H1 (cell line): ENCODE data around the gene NDUFAF7. TPM values are rescaled to one million over a fixed set of nuclear protein-coding genes. Genes with fewer than 3 reads are reported as not detected.

Experiments
- CTCF ChIA-PET: fragments of 300-600 bp; sonication (Branson Sonifier 250); formaldehyde crosslinking; loops from one replicate; lab custom pipeline; 2021; ENCODE audit not compliant: partially characterized antibody; lab: Charles Lee
- POLR2A ChIA-PET: fragments of 300-600 bp; sonication (Branson Sonifier 250); formaldehyde crosslinking; loops from one replicate; lab custom pipeline; 2021; ENCODE audit warnings: inconsistent platforms; ENCODE audit not compliant: partially characterized antibody; lab: Charles Lee
- DNase-seq, 2 experiments: peaks; one replicate each; pipeline versions ENCODE4 v3.0.0 to v3.0.0-alpha.2; 2010 to 2022; ENCODE audit warnings: low spot score in 2 of 2, low read depth in 1 of 2, mixed read lengths in 1 of 2
- FAIRE-seq: peaks from 2 replicates; lab custom pipeline; 2011; peaks lifted over from hg19 to GRCh38; lab: Jason Lieb, UNC
- H2AFZ ChIP-seq: 2 replicates; pipeline ENCODE4 v1.8.1; 2012; ENCODE audit warnings: low read length, inconsistent platforms
- H2AK5ac ChIP-seq: 2 replicates; pipeline ENCODE4 v1.6.1; 2013; ENCODE audit warnings: low read depth, low read length
- H2BK120ac ChIP-seq: replicated peaks from 2 replicates; pipeline ENCODE3; 2013; ENCODE audit warnings: low read depth, low read length, inconsistent platforms
- H2BK12ac ChIP-seq: 2 replicates; pipeline ENCODE4 v1.6.1; 2013; ENCODE audit warnings: low read depth, low read length
- H2BK15ac ChIP-seq: 2 replicates; pipeline ENCODE4 v1.6.1; 2013; ENCODE audit warnings: low read length
- H2BK20ac ChIP-seq: 2 replicates; pipeline ENCODE4 v1.6.1; 2013; ENCODE audit warnings: low read length
- H2BK5ac ChIP-seq: 2 replicates; pipeline ENCODE4 v1.6.1; 2013; ENCODE audit warnings: low read depth, low read length
- H3K14ac ChIP-seq: 2 replicates; pipeline ENCODE4 v1.6.1; 2013; ENCODE audit warnings: inconsistent platforms; ENCODE audit not compliant: insufficient read length
- H3K18ac ChIP-seq: 2 replicates; pipeline ENCODE4 v1.6.1; 2013; ENCODE audit warnings: low read length; ENCODE audit errors: extremely low read depth
- H3K23ac ChIP-seq: 2 replicates; pipeline ENCODE4 v1.6.1; 2013; ENCODE audit warnings: inconsistent platforms; ENCODE audit not compliant: insufficient read length
- H3K23me2 ChIP-seq: 2 replicates; pipeline ENCODE4 v1.6.1; 2013; ENCODE audit warnings: low read depth, low read length
- H3K27ac ChIP-seq: 2 replicates; pipeline ENCODE4 v1.6.1; 2011; ENCODE audit warnings: low read depth, low read length, inconsistent platforms
- H3K27me3 ChIP-seq, 4 experiments: replicated peaks in 1 of 4; 1 replicate in 1 of 4; 2 replicates in 3 of 4; pipeline versions ENCODE4 v1.6.1 to v1.8.1; 2011 to 2013; ENCODE audit warnings: low read length in 3 of 4, mild to moderate bottlenecking in 3 of 4, inconsistent platforms in 2 of 4, mixed read lengths in 2 of 4, moderate library complexity in 1 of 4; ENCODE audit not compliant: control insufficient read depth in 3 of 4, insufficient read depth in 3 of 4; ENCODE audit errors: extremely low read depth in 1 of 4
- H3K36me3 ChIP-seq, 4 experiments: 2 replicates each; pipeline versions ENCODE4 v1.6.1 to v1.8.1; 2011 to 2013; ENCODE audit warnings: mild to moderate bottlenecking in 4 of 4, low read length in 3 of 4, moderate library complexity in 2 of 4, control low read depth in 1 of 4, inconsistent platforms in 1 of 4; ENCODE audit not compliant: insufficient read depth in 4 of 4, control insufficient read depth in 2 of 4
- H3K4ac ChIP-seq: replicated peaks from 2 replicates; pipeline ENCODE3; 2013; ENCODE audit warnings: low read length, low read depth, mixed read lengths, inconsistent platforms; ENCODE audit not compliant: insufficient read length
- H3K4me1 ChIP-seq, 4 experiments: replicated peaks in 1 of 4; 1 replicate in 1 of 4; 2 replicates in 3 of 4; pipeline versions ENCODE4 v1.6.1 to v1.8.1; 2011 to 2013; ENCODE audit warnings: low read length in 3 of 4, inconsistent platforms in 2 of 4, mixed read lengths in 1 of 4; ENCODE audit not compliant: insufficient read depth in 4 of 4, control insufficient read depth in 3 of 4
- H3K4me2 ChIP-seq, 2 experiments: 2 replicates each; pipeline versions ENCODE4 v1.6.1 to v1.8.1; 2011 to 2013; ENCODE audit warnings: low read depth in 2 of 2, low read length in 2 of 2, control low read depth in 1 of 2, inconsistent platforms in 1 of 2, mild to moderate bottlenecking in 1 of 2; ENCODE audit not compliant: insufficient read depth in 1 of 2
- H3K4me3 ChIP-seq, 4 experiments: fragments of 200-600, 300-600 bp in 1 of 4; sonication (generic), shearing (Covaris generic), sonication (Bioruptor Twin) in 1 of 4; 2 replicates each; pipeline versions ENCODE4 v1.5.1 to v1.8.1; 2011 to 2016; ENCODE audit warnings: low read length in 4 of 4, low read depth in 3 of 4, control low read depth in 2 of 4, inconsistent platforms in 2 of 4, mild to moderate bottlenecking in 2 of 4, mixed read lengths in 1 of 4, moderate library complexity in 1 of 4; ENCODE audit not compliant: insufficient read depth in 2 of 4; ENCODE audit errors: extremely low read depth in 1 of 4
- H3K56ac ChIP-seq: replicated peaks from 2 replicates; pipeline ENCODE3; 2013; ENCODE audit warnings: low read depth, mild to moderate bottlenecking, mixed read lengths, low read length, inconsistent platforms; ENCODE audit not compliant: insufficient read length
- H3K79me1 ChIP-seq: 2 replicates; pipeline ENCODE4 v1.6.1; 2013; ENCODE audit warnings: low read depth, low read length, control low read depth
- H3K79me2 ChIP-seq, 2 experiments: 2 replicates each; pipeline versions ENCODE4 v1.6.1 to v1.8.1; 2012 to 2013; ENCODE audit warnings: low read length in 2 of 2, mild to moderate bottlenecking in 2 of 2, inconsistent platforms in 1 of 2; ENCODE audit not compliant: insufficient read depth in 2 of 2, control insufficient read depth in 1 of 2
- H3K9ac ChIP-seq, 4 experiments: replicated peaks in 1 of 4; 1 replicate in 1 of 4; 2 replicates in 3 of 4; pipeline versions ENCODE4 v1.6.1 to v1.8.1; 2011 to 2013; ENCODE audit warnings: low read depth in 3 of 4, low read length in 3 of 4, control low read depth in 2 of 4, mild to moderate bottlenecking in 2 of 4, moderate library complexity in 2 of 4, inconsistent platforms in 1 of 4; ENCODE audit errors: extremely low read depth in 1 of 4
- H3K9me3 ChIP-seq, 2 experiments: 2 replicates each; pipeline versions ENCODE4 v1.6.1 to v1.8.1; 2012 to 2013; ENCODE audit warnings: mild to moderate bottlenecking in 2 of 2, moderate library complexity in 2 of 2, control low read depth in 1 of 2, inconsistent platforms in 1 of 2, low read depth in 1 of 2, low read length in 1 of 2, mixed read lengths in 1 of 2; ENCODE audit not compliant: insufficient read depth in 2 of 2
- H4K20me1 ChIP-seq, 2 experiments: replicated peaks in 1 of 2; 2 replicates each; pipeline versions ENCODE3 to v1.8.1; 2011 to 2013; ENCODE audit warnings: inconsistent platforms in 2 of 2, low read length in 2 of 2, mild to moderate bottlenecking in 1 of 2; ENCODE audit not compliant: insufficient read depth in 2 of 2, control insufficient read depth in 1 of 2
- H4K5ac ChIP-seq: 2 replicates; pipeline ENCODE4 v1.6.1; 2013; ENCODE audit warnings: low read length, low read depth, mixed read lengths, inconsistent platforms; ENCODE audit not compliant: insufficient read length
- H4K8ac ChIP-seq: 2 replicates; pipeline ENCODE4 v1.8.0; 2013; ENCODE audit warnings: mild to moderate bottlenecking, moderate library complexity, low read length, inconsistent platforms; ENCODE audit not compliant: insufficient read depth; ENCODE audit errors: extremely low read depth
- H4K91ac ChIP-seq: replicated peaks from 2 replicates; pipeline ENCODE3; 2013; ENCODE audit warnings: low read length, mixed read lengths, inconsistent platforms; ENCODE audit not compliant: insufficient read length
- BACH1 ChIP-seq: IDR thresholded peaks from 2 replicates; pipeline ENCODE4 v1.6.1; 2012; ENCODE audit warnings: low read length, improper control_type of control experiment
- CREB1 ChIP-seq: IDR thresholded peaks from 2 replicates; pipeline ENCODE4 v1.6.1; 2012; ENCODE audit warnings: inconsistent platforms
- MAFK ChIP-seq: IDR thresholded peaks from 2 replicates; pipeline ENCODE4 v1.6.1; 2012; ENCODE audit warnings: low read depth, mild to moderate bottlenecking, improper control_type of control experiment, low read length
- WGBS, 2 experiments: shearing (Covaris generic) in 1 of 2; methylation state at CpG; one replicate each; pipeline versions ENCODE4 v1.1.6 to v1.1.7; 2013 to 2015; ENCODE audit warnings: low lambda C conversion rate in 2 of 2, mixed read lengths in 2 of 2, inconsistent platforms in 1 of 2, low coverage in 1 of 2, missing lambda C conversion rate in 1 of 2; ENCODE audit not compliant: insufficient replicate concordance in 2 of 2, insufficient coverage in 1 of 2, insufficient read length in 1 of 2; ENCODE audit errors: extremely low coverage in 1 of 2, missing lambda C conversion rate in 1 of 2; 5-methylcytosine and 5-hydroxymethylcytosine counted together
- polyA plus RNA-seq, 7 experiments: library from polyadenylated mRNA; depleted of rRNA in 3 of 7; stranded (reverse) in 5 of 7; unstranded in 2 of 7; fragments of >200 nt in 5 of 7; fragments of 200-250 nt in 2 of 7; gene quantifications; 1 replicate in 5 of 7; 2 replicates in 1 of 7; 4 replicates in 1 of 7; pipeline versions ENCODE4 v1.2.1 to v1.2.3, GENCODE V29; 2011 to 2013; ENCODE audit warnings: missing spikeins in 2 of 7, mixed read lengths in 2 of 7
- total RNA-seq: library from RNA; stranded (reverse); fragmentation: NEBNext Ultra II Directional; extraction: Animal tissue kit (Norgen Biotek cat#: 25700); gene quantifications from 2 replicates; pipeline ENCODE4 v1.2.1, GENCODE V29; 2021

NDUFAF7 gene
- total and polyA plus RNA-seq, 2 of the 8 experiments (the other 6 are each of a cell fraction or from before 2014, with no cell fraction given): 50.2 to 56.0 TPM

DNA sequence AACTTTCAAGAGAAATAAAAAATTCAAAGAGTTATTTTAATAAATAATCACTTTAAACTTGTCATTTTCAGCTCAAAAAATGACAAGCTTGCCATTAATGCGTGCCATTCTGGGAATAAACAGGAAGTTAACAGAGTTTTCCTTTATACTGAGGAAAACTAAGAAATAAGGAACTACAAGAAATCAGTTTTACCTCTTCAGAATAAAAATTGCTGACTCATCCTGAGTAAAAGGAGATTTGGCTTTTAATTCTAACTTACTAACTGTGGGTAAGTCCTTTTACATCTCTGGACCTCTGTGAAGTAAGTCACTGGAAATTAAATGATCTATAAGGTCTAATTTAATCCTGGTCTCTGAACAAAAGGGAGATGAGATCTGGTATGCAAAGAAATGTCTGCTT, 16.2 kb upstream of the NDUFAF7 start:
- no peak for FAIRE-seq
- CTCF ChIA-PET: interaction anchor here (1.5 to 2.9 kb wide), 2 partner anchors 38 to 46 kb away, joined by 3 to 12 read pairs; no protein-coding TSS in a partner anchor
- 96% methylated on average over 1 of the region's 1 CpG; no CpG with 5 or more reads in 1 of the 2 experiments for WGBS, 2 experiments

More for the DNA sequence above, 16.2 kb upstream of the NDUFAF7 start:
- Histone ChIP-seq H4K5ac (peak overlapping the region; percentile 21), H2AFZ (no peak overlapping the region), H4K20me1 (no peaks in the 10 kb centered on the region), H3K9ac (no peak overlapping the region), H2BK120ac (no peak overlapping the region), H2BK5ac (no peak overlapping the region), H4K8ac (no peak overlapping the region), H3K56ac (no peak overlapping the region), H2BK20ac (no peak overlapping the region), H3K4me3 (no peak overlapping the region), H3K14ac (no peak overlapping the region), H3K23ac (no peak overlapping the region), H3K18ac (no peak overlapping the region), H3K9me3 (no peaks in the 10 kb centered on the region), H3K23me2 (no peaks in the 10 kb centered on the region), H3K79me1 (no peaks in the 10 kb centered on the region), H4K91ac (no peak overlapping the region), H3K4me2 (no peak overlapping the region), H2BK15ac (no peak overlapping the region), H3K79me2 (peaks cover 0 to 44% of the 10 kb centered on the region in 2 experiments; a peak in 3 of 4 replicates), H3K27ac (no peak overlapping the region), H3K36me3 (peaks cover 33 to 93% (median 79%) of the 10 kb centered on the region in 4 experiments), H2AK5ac (no peak overlapping the region), H3K4me1 (no peaks in the 10 kb centered on the region), H2BK12ac (no peak overlapping the region), H3K4ac (no peak overlapping the region), H3K27me3 (no peaks in the 10 kb centered on the region)
- no peak for DNase-seq
- TF ChIP-seq CREB1: no peak
- TF ChIP-seq MAFK: peak; percentile 83
- TF ChIP-seq BACH1: peak; percentile 73
- POLR2A ChIA-PET: interaction anchor here (1.0 to 2.6 kb wide), 3 partner anchors 8 to 18 kb away, joined by 5 to 12 read pairs (median 10); no protein-coding TSS in a partner anchor
